NCI-H2029 (cell line): ENCODE measurements around the gene CDH13.

Experiments
- DNase-seq: peaks from one replicate; lab custom pipeline; 2025; lab: John Stamatoyannopoulos, UW

The CDH13 gene

DNA sequence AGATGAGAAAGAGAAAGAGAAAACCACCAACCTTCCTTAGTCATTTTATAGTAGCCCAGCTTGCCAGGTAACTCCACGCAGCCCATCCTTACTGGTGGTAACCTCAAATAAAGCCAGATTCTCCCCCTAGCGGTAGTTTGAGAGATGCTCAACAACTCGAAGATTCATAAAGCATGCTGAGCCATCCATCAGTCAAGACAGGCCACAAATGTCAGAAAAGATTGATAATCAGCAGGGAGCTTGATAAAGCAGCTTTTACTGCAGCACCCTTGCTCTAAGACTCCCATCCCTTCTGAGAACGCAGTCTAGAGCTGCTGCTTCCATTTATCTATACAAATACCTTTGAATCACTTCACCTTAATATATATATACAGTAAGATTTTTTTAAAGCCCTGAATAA, 729.5 kb downstream of the CDH13 start:
- peak; percentile 35 for DNase-seq

DNA sequence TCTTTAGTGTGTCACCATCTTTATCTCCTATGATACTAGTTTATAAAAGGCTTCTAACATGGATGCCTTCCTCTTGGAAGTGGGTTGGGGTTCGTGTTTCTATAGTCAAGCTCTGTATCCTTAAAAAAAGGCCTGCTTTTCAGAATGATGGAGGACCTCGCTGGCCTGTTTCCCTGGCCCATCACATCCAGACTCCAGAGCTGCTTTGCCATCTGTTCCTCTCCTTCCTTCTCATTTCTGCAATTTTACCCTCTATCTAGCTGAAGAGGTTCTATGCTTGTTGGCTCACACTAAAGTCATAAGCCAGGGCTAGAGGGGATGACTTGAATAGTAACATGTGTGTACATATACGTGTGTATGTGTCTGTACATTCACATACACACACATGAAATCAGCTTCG, 730.2 kb downstream of the CDH13 start:
- DNase-seq = no peak

DNA sequence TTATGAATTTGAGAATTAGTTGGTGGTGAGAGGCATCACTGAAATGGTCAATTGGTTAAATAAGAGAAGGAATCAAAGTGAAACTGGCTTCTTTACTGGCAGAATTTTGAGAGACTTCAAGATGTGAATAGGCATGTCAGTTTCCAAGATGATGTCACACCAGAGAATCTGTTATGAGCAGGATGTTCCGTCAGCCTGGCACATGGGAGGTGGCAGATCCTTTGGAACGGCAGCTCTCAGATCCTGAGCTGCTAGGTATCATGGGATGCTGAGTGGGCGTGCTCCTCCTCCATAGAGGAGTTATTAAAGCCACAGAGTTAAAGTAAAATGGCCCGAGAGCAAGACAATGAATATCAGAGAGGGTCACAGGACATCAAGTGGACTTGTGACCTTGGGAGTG, 736.8 kb downstream of the CDH13 start:
- no peak for DNase-seq

DNA sequence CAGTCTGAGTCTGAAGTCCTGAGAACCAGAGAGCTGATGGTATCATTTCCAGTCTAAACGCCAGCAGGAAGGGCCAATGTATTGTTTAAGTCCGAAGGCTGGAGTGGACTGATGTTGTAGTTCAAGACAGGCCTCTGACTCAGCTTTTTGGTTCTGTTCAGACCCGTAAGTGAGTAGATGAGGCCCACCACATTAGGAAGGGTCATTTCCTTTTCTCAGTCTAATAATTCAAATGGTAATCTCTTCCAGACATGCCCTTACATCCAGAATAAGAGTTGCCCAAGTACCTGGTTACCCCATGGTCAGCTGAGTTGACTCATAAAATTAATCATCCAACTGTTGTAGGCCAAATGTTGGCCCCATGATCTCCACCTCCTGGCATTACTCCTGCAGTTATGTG, 738.4 kb downstream of the CDH13 start:
- DNase-seq = no peak

DNA sequence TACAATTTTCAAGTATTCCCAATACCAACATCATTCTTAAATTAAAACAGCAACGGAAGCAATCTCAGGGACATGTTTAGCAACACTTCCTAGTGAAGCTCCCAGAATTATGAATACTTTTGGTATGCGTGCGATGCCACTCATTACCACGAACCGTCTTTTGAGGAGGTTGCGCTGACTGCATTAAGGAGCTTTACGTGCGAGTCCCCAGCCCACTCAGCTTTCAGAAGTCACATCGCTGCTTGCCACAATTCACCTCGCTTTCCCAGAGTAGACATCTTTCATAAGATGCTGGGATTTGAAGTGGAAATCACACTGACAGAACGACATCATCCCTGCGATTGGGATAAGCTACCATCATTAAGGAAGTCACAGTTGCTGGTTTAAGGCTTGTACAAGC, 739.5 kb downstream of the CDH13 start:
- DNase-seq = no peak

DNA sequence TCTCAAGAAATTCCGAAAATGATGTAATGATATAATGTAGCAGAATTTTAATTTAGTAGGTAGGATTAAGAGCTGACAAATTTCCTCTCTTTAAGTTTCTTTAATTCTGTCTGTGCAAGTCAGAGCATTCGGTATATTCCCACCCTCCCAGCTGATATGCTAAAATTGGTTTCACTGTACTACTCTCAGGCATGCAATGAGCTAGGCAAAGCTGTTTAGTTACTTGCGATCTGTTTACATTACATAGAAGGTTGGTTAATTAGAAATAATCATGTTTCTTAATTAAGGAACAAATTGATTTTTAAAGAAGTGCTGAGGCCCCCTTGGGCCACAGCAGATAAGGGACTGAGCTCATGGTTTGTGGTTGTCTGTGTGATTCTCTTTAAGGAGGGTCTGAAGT, 748.2 kb downstream of the CDH13 start:
- DNase-seq = no peak

DNA sequence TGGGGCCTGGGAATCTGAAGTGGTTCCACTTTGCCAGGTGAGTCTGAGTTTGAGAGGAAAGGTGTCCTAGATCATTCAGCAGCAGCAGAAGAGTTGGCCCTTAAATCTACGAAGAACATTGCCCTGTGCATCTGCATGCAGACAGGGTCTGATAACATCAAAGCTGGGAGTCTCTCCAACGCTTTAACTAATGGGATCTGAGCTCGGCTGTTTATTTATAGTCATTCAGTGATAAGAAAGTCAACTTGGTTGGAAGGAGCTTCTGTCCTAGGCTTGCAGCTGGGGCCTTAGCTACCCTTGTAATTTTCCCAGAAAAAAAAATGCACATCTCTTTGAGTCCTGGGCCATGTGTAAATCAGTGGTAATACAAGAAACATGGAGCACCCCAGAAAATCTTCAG, 763.0 kb downstream of the CDH13 start:
- DNase-seq = no peak

DNA sequence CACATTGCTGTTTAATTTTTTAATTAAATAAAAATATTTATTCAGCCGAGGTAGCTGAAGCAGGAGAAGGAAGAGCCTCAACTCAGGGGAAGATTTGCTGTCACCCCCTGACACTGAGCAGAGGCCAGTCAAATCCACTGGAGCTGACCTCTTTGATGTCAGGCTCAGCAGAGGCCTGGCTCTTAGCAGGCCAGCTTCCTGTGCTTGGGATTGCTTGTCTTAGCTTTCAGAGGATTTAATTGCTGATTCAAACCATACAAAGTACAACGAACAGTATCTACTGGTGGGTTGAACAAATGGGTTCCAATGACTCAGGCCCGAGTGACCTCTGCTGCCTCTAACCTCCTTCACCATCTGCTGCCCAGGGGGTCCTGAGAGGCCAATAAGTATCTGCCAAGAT, 764.0 kb downstream of the CDH13 start:
- DNase-seq = no peak

DNA sequence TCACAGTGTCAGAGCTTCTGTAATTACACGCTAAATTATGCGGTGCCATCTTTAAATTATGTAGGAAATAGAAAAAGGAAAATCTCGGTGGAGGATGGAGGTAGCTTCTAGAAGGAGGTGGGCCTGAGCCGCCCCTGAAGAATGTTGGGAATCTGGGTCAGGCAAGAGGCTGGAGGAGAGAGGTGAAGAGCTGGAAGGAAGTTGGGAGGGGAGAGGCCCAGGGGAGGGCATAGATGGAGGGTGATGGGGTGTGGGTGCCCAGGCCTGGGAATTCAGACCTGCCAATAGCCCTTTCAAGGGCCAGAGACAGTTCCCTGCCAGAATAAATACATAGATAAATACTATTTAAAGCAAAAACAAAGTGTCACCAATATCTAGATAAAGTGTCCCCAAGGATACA, 766.0 kb downstream of the CDH13 start:
- no peak for DNase-seq

DNA sequence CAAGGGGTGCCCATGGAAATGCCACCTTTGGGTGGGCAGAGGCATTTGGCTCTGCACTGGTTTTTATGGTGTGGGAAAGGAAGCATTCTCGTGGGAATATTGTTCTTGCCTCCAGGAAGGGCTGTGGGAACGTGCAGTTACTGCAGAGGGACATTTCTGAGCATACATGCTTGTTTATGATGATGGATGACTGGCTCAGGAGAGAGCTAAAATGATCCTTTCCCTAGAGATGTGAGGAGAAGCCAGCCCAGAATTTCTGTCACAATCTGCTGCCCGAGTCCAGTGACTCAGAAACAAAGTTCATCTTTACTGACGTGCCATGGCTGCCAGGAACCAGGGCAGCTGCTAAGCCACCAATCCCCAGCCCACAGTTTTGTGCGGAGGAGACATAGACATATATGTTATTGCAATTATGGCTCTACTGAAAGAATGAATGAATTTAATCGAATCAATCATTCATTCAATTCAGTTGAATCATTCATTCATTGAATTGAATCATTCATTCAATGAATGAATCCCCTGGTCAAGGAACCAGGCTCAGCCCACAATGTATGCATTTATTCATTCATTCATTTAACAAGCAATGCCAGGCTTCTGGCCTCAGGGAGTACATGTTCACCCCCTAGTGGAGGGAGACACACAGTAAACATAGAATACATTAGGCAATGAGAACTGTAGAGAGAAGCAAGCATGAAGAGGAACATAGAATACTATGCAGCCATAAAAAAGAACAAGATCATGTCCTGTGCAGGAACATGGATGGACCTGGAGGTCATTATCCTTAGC, 766.6 kb downstream of the CDH13 start:
- no peak for DNase-seq

DNA sequence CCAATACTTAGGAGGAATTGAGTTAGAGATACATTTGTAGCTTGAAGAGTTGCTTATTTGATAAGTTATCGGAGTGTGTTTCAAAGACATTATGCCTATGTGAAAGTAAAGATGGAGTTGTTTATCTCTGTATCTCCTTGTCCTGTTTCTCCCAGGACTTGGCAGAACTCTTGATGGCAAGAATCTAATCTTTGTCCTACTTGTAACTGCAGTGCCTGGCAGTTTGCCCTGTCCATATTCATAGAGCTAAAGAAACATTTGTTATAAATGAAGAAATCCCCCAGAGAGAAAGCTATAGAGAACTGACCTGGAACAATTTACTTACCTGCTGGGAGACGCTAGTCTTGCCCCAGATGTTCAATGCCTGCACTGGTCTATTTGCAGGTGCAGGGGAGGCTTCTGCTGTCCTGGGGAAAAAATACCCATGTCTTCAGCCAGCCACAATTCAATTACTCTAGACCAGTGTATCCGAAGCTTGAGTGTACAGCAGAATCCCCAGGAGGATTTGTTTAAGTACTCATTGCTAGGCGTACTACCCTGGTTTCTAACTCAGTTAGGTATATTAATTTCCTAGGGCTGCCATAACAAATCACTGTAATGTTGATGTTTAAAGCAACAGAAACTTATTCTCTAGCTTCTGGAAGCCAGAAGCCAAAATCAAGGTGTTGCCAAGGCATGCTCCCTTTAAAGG, 771.0 kb downstream of the CDH13 start:
- no peak for DNase-seq

DNA sequence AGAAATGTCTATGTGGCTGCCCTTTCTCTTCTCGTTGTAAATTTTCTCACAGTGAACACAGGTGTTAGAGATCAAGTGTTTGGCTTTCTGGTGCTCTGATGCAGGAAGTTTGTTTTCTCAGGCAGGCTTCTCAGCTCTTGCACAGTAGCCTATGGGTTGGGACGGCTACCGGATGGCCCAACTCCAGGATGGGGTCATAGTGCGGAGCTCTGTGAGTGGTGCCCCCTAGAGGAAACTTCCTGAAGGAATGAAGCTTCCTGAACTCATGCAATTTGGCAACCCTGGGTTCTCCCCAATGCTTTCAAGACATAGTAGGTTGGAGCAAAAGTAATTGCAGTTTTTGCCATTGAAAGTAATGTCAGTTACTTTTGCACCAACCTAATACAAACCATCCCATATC, 773.5 kb downstream of the CDH13 start:
- no peak for DNase-seq

DNA sequence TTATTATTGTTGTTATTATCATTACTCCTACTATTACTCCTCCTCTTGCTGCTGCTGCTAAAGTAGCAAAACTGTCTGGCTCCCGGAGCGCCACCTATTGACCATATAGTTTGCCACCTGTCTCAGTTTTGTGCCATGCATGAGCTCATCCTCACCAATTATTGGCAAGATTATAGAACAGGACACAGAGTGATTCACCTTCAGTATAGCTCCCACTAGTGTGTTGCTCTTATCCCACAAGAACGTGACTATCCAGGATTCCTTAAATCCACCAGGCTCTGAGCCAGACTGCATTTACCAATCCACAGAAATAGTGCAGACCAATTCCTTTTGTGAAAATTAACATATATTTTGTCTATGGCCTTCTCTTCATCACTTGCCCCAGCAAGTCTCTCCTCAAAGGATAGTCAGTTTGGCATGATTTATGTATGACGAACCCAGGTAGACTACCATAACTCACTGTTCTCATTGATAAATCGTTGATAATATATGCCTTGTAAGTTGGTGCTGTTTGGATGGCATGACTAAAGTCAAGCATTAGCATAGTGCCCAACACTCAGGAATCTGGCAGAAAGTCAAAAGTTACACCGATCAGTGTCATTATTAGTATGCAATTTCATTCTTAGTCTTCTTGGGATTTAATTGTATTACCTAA, 775.5 kb downstream of the CDH13 start:
- DNase-seq = no peak

DNA sequence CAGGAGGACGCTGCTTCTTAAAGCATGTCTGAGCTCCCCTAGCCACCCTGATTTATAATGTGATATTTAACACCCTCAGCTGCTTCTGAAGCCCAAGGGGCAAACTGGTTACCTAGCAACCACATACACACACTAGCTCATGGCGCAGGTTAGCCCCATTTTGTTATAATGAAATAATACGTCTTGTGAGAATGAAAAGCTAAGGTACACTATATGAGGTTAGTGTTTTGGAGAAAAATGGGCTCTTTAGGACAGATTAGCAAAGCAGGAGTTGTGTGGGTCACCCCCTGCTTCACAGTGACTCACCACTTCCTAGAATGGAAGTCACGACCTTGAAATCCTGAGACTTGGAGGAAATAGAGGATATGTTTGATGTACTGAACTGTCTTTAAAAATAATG, 776.2 kb downstream of the CDH13 start:
- DNase-seq = no peak

DNA sequence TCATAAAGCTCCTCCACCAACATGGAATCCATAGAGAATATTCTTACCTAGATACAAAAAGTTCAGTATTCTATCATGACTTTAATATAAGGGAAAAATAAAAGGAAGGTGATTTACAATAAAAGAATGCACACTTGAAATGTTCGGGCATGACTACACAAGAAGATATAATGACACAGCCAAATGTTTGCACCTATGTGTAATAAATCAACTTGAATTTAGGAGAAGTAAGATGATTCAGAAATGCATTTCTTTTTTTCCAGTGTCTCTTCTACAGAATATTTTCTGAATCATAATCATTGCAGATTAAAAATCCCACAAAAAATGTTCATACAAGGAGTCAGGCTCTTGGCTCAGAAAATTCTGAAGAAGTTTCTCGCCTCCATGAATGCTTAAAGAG, 777.0 kb downstream of the CDH13 start:
- DNase-seq = no peak

DNA sequence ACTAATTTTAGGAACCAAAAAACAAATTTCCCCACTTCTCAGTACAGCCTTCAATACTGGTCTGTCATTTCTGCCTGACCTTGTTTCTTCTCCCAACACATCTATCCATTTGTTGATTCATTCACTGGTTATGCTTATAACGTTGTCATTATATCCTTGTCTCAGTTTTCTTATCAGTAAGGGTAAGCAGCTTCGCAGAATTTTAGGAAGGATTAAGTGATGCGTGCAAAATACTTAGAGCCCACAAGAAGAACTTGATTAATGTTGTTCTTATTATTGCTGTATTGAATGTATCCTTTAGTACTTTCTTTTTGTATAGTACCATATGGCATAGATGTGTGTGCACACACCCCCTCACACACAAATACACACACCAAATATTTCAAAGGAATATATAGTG, 777.5 kb downstream of the CDH13 start:
- DNase-seq = no peak

DNA sequence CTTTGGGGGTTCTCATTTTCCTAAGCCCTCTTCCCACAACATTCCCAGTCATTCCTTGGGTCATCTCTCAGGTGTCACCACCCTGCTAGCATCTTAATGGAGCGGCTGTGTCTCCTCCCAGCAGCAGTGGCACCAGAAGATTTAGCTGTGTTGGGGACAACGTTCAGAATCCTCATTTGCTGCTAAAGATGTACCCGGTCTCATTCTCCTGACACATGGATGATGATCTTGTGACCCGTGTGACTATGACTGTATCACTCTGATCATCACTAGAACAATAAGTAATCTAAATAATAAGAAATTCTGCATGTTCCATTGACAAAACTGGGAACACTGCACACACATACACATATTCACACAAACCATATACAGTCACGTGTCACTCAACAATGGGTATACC, 781.2 kb downstream of the CDH13 start:
- no peak for DNase-seq

DNA sequence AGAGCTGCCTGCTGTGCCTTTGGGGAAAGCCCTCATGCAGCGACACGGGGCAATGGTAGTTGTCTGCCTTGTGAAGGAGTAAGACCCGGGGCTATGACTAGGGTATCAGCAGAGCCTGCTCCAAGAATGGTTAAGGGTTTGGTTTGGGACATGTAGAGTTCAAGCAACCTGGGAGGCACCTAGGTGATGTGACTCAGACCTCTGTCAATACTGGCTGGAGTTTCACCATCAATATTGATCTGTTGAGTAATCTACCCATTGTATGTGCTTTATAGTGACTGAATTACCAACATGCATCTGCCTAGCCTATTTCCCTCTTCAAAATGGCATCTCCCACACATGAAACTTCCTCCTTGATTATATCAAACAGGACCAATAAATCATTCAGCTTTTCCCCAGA, 782.6 kb downstream of the CDH13 start:
- DNase-seq = no peak

DNA sequence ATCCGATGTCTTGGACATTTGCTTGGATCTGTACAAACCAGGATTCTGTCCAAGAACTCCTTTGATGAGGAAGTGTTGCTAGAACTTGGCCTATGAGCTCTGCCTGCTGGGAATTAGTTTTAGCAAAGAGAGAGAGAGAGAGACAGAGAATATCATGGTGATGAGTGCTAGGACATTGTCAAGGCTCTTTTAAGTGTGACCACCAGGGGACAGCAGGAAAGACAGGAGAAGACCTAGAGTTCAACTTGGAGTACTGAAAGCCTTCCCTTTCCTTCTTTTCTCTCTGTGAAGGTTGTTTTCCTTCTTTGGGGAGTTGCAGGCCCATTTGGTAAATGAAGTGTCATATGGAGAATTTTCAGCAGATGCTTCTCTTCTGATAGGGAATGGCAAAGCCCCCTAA, 791.8 kb downstream of the CDH13 start:
- DNase-seq = no peak

DNA sequence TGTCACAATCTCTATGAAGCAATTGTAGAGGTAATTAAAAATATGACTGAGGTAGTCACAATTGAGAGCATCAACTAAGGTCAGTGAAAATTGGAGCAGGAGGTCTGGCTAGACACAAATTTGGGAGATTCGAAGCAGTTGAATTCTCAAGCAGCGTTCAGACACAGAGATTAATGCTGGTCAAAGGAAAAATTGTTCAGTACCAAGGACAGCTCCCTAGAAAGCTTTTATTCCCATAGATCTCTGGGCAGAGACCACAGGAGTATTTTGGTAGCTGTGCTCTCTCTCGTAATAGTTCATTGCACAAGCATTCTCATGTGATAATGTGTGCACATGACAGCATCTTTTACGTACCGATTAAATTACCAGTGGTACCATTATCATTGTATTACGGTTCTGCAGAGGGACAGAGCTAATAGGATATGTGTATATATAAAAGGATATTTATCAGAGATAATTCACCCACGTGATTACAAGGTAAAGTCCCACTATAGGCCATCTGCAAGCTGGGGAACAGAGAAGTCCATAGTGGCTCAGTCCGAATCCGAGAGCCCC, 793.5 kb downstream of the CDH13 start:
- DNase-seq = no peak

DNA sequence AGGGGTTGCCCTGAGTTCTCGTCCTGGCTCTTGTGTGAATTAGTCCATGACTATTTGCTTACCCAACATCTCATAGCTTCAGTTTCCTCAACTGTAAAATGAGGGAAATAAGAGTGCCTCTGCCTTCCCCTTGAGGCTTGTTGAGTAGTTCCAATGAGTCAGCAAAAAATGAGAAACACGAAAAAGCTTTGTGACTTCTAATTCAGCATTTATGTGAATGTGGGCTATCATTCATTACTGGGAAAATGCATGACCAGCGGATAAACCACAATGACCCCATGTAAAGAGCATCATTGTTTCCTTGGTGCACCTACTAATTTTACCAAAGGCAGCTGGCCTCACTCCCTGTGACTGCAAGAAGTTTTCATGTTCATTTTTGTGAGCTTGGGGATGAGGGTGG, 806.4 kb downstream of the CDH13 start:
- no peak for DNase-seq

DNA sequence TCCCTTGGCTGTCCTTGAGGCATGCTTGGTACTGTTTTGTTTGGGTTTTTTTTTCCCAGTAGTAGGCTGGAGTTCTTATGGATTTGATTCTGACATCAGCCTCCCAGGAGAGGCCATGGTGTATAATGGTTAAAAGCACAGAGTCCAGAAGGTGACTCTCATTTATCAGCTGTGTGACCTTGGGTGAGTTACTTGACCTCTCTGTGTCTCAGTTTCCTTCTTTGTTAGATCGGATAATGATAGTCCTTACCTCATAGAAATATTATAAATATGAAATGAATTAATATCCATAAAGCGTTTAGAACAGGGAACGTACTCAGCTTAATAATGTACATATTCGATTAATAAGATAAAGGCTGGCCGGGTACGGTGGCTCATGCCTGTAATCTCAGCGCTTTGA, 810.3 kb downstream of the CDH13 start:
- no peak for DNase-seq

DNA sequence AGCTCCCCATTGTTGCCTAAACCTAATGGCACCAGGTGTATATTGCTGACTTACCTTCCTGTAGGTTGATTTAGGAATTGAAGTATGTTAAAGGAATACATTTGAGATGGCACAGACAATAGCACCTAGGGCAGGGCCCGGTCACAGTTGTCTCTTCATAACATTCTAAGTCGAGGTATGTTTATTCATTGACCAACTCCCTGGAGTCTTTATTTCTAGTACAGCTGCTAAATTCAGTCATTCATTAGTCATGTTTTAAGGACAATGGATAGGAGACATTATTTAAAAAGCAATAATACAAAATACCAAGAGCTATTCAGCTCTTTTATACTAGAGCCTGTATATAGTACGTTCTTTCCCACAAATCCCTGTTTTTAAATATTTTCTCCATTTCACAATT, 811.6 kb downstream of the CDH13 start:
- no peak for DNase-seq
